K562 (cell line): ENCODE results near the gene BLOC1S3. TPM values are rescaled to one million over a fixed set of nuclear protein-coding genes. Genes with fewer than 3 reads are reported as not detected.

Experiments used
- C11orf30 ChIP-seq: fragments of 450-650 bp; IDR thresholded peaks from 2 replicates; pipeline ENCODE4 v1.6.1; 2016; ENCODE audit warnings: low read depth, mild to moderate bottlenecking
- JUND ChIP-seq, 2 experiments: IDR thresholded peaks; 2 replicates in 1 of 2; 3 replicates in 1 of 2; pipeline ENCODE4 v1.6.1; 2011; ENCODE audit warnings: borderline replicate concordance in 2 of 2, low read depth in 2 of 2, low read length in 2 of 2, improper control_type of control experiment in 1 of 2, missing biosample characterization in 1 of 2, missing genetic modification characterization in 1 of 2, missing genetic modification reagents in 1 of 2
- KDM4B ChIP-seq, 2 experiments: fragments of 450-650 bp in 1 of 2; sonication (generic) in 1 of 2; IDR thresholded peaks; 2 replicates each; pipeline ENCODE4 v1.6.1; 2016 to 2017; ENCODE audit warnings: borderline replicate concordance in 2 of 2, antibody characterized with exemption in 1 of 2, low read depth in 1 of 2, mild to moderate bottlenecking in 1 of 2
- MAFG ChIP-seq: fragments of 450-650 bp; conservative IDR thresholded peaks from 2 replicates; pipeline ENCODE4 v1.6.1; 2016; ENCODE audit warnings: missing genetic modification characterization, missing compliant biosample characterization
- MAZ ChIP-seq, 2 experiments: fragments of 450-650 bp in 1 of 2; sonication (generic) in 1 of 2; formaldehyde crosslinking; IDR thresholded peaks in 1 of 2; conservative IDR thresholded peaks in 1 of 2; 2 replicates each; pipeline versions ENCODE4 v1.4.0 to v1.5.0; 2020; ENCODE audit warnings: mild to moderate bottlenecking in 1 of 2, missing genetic modification reagents in 1 of 2
- MLLT1 ChIP-seq, 2 experiments: fragments of 450-650 bp; IDR thresholded peaks; 2 replicates each; pipeline ENCODE4 v1.6.1; 2016
- MTF1 ChIP-seq: fragments of 250-450 bp; sonication (Bioruptor Pico); IDR thresholded peaks from 2 replicates; pipeline ENCODE4 v1.9.0; 2021; ENCODE audit warnings: moderate library complexity, mild to moderate bottlenecking, inconsistent platforms, borderline replicate concordance
- MYNN ChIP-seq, 2 experiments: sonication (generic); formaldehyde crosslinking in 1 of 2; IDR thresholded peaks; 2 replicates each; pipeline versions ENCODE4 v1.5.0 to v1.6.1; 2016 to 2020; ENCODE audit warnings: antibody characterized with exemption in 1 of 2, missing genetic modification reagents in 1 of 2
- POLR2AphosphoS2 ChIP-seq: IDR thresholded peaks from 2 replicates; pipeline ENCODE4 v1.6.1; 2012; ENCODE audit warnings: low read length, improper control_type of control experiment
- POLR2AphosphoS5 ChIP-seq: IDR thresholded peaks from 2 replicates; pipeline ENCODE4 v1.6.1; 2011; ENCODE audit warnings: mild to moderate bottlenecking, low read depth, low read length, moderate library complexity; ENCODE audit not compliant: control insufficient read depth, insufficient read depth
- RFX7 ChIP-seq: fragments of 250-450 bp; sonication (Bioruptor Pico); IDR thresholded peaks from 2 replicates; pipeline ENCODE4 v1.5.1; 2021; ENCODE audit warnings: mild to moderate bottlenecking
- SIN3A ChIP-seq, 2 experiments: fragments of 150-350 bp in 1 of 2; IDR thresholded peaks; 2 replicates each; pipeline ENCODE4 v1.6.1; 2011 to 2016; ENCODE audit warnings: borderline replicate concordance in 2 of 2, low read depth in 2 of 2, low read length in 2 of 2, mild to moderate bottlenecking in 2 of 2, moderate library complexity in 2 of 2; ENCODE audit not compliant: control insufficient read depth in 1 of 2
- STAT5B ChIP-seq: fragments of 250-450 bp; sonication (Bioruptor Pico); IDR thresholded peaks from 2 replicates; pipeline ENCODE4 v1.8.0; 2021; ENCODE audit warnings: mild to moderate bottlenecking, inconsistent platforms
- TCF7 ChIP-seq: sonication (generic); IDR thresholded peaks from 2 replicates; pipeline ENCODE4 v1.6.1; 2016; ENCODE audit warnings: antibody characterized with exemption, borderline replicate concordance
- TFE3 ChIP-seq: fragments of 450-650 bp; formaldehyde crosslinking; IDR thresholded peaks from 2 replicates; pipeline ENCODE4 v1.4.0; 2020; ENCODE audit warnings: mild to moderate bottlenecking, mixed read lengths
- ZBED1 ChIP-seq: IDR thresholded peaks from 2 replicates; pipeline ENCODE4 v1.6.1; 2014
- ZBTB49 ChIP-seq: sonication (generic); formaldehyde crosslinking; IDR thresholded peaks from 2 replicates; pipeline ENCODE4 v1.8.0; 2022; ENCODE audit warnings: missing genetic modification reagents, mild to moderate bottlenecking, borderline replicate concordance
- ZNF140 ChIP-seq: fragments of 250-450 bp; sonication (Bioruptor Pico); IDR thresholded peaks from 2 replicates; pipeline ENCODE4 v1.8.0; 2021; ENCODE audit warnings: moderate library complexity, mild to moderate bottlenecking, inconsistent platforms
- ZNF184 ChIP-seq: sonication (generic); formaldehyde crosslinking; IDR thresholded peaks from 2 replicates; pipeline ENCODE4 v1.5.0; 2020; ENCODE audit warnings: missing genetic modification reagents
- ZNF253 ChIP-seq: fragments of 250-450 bp; sonication (Bioruptor Pico); conservative IDR thresholded peaks from 2 replicates; pipeline ENCODE4 v1.6.1; 2021; ENCODE audit warnings: mild to moderate bottlenecking
- ZNF41 ChIP-seq: fragments of 250-450 bp; sonication (Bioruptor Pico); conservative IDR thresholded peaks from 2 replicates; pipeline ENCODE4 v1.4.0; 2020; ENCODE audit warnings: mild to moderate bottlenecking
- ZSCAN32 ChIP-seq: fragments of 450-650 bp; formaldehyde crosslinking; IDR thresholded peaks from 2 replicates; pipeline ENCODE4 v1.4.0; 2020; ENCODE audit warnings: mild to moderate bottlenecking, moderate library complexity
- polyA plus RNA-seq, 8 experiments: library from polyadenylated mRNA; depleted of rRNA in 4 of 8; stranded (reverse) in 5 of 8; unstranded in 3 of 8; fragments of >200 nt; fragmentation: Nextera tagmentation in 2 of 8; fragmentation: Illumina TruSeq in 1 of 8; extraction: Ambion mirVana in 2 of 8; extraction: Trizol in 1 of 8; gene quantifications; 2 replicates each; pipeline versions ENCODE4 v1.2.1 to v1.2.3, GENCODE V29; 2011 to 2014; ENCODE audit warnings: inconsistent platforms in 1 of 8, missing spikeins in 1 of 8
- total RNA-seq, 7 experiments: library from RNA; depleted of rRNA in 6 of 7; stranded (reverse); fragments of >200 nt in 6 of 7; fragmentation: Illumina TruSeq in 2 of 7; extraction: Trizol in 2 of 7; gene quantifications; 2 replicates each; pipeline versions ENCODE4 v1.2.1 to v1.2.3, GENCODE V29; 2011 to 2021; ENCODE audit warnings: low replicate concordance in 1 of 7

The BLOC1S3 gene
- total and polyA plus RNA-seq, 9 of the 15 experiments (the other 6 are each of a cell fraction or from before 2014, with no cell fraction given): 3.9 to 20.2 (median 10.4) TPM

GRCh38 chr19:45154064-45154827 lies 24.3 kb upstream of the BLOC1S3 start (continued):
- TF ChIP-seq ZBTB49 (CRISPR knock-in tag): no peak
- TF ChIP-seq C11orf30: no peak; the same call in 1 of the 2 replicates
- TF ChIP-seq JUND (IDR thresholded peaks at IDR 0.05; ENCODE audit: borderline replicate concordance, low read depth, low read length): peak; percentile 93
- TF ChIP-seq JUND (tag; IDR thresholded peaks at IDR 0.05; ENCODE audit: borderline replicate concordance, low read depth, low read length): peak; percentile 84; the same call in 1 of the 3 replicates
- TF ChIP-seq STAT5B (CRISPR knock-in tag): no peak
- no peak for TF ChIP-seq MYNN (IDR thresholded peaks at IDR 0.05)
- TF ChIP-seq MYNN (CRISPR knock-in tag; IDR thresholded peaks at IDR 0.05): no peak
- TF ChIP-seq ZNF41: no peak
- peak in 1 of 2 experiments; percentile 51; a peak in 1 of 4 replicates for TF ChIP-seq SIN3A (IDR thresholded peaks at IDR 0.05; ENCODE audit: borderline replicate concordance in 2 of 2, control insufficient read depth in 1 of 2, low read depth in 2 of 2, low read length in 2 of 2)
- TF ChIP-seq MAFG (tag): 0 out of 2 replicates have a peak, but pooled peaks have one; percentile 21
- no peak for TF ChIP-seq POLR2AphosphoS5
- TF ChIP-seq TFE3 (CRISPR knock-in tag): no peak
- no peak for TF ChIP-seq MLLT1 (IDR thresholded peaks at IDR 0.05)
- no peak for TF ChIP-seq ZNF184 (CRISPR knock-in tag)
- TF ChIP-seq ZBED1: no peak
- TF ChIP-seq MAZ (CRISPR knock-in tag; conservative IDR thresholded peaks at IDR 0.05 in 1 of 2, IDR thresholded peaks at IDR 0.05 in 1 of 2): peak in 1 of 2 experiments; percentile 26; a peak in 1 of 4 replicates
- TF ChIP-seq MTF1 (CRISPR knock-in tag): 0 out of 2 replicates have a peak, but pooled peaks have one; percentile 13
- no peak for TF ChIP-seq KDM4B (IDR thresholded peaks at IDR 0.05; ENCODE audit: borderline replicate concordance in 2 of 2, low read depth in 1 of 2)
- TF ChIP-seq ZNF253 (CRISPR knock-in tag): no peak
- no peak for TF ChIP-seq RFX7 (CRISPR knock-in tag)
- TF ChIP-seq ZNF140 (CRISPR knock-in tag): no peak
- no peak for TF ChIP-seq ZSCAN32 (CRISPR knock-in tag)
- no peak for TF ChIP-seq POLR2AphosphoS2
- TF ChIP-seq TCF7: peak; percentile 98
